GM23338 (cell line): ENCODE measurements around the gene AGAP3. TPM values are rescaled to one million over a fixed set of nuclear protein-coding genes. Genes with fewer than 3 reads are reported as not detected.

Source experiments
- ATAC-seq: fragments of 200-7000 bp; cut with Tn5 transposase; 3 replicates; pipeline ENCODE4 v1.9.1; 2020
- DNase-seq: peaks from one replicate; pipeline ENCODE4 v3.0.0-alpha.2; 2015; ENCODE audit warnings: low spot score
- H2AFZ ChIP-seq: fragments of 200-600 bp; sonication (generic); 2 replicates; pipeline ENCODE4 v1.8.0; 2016; ENCODE audit warnings: antibody characterized with exemption, mild to moderate bottlenecking, moderate library complexity
- H3F3A ChIP-seq: fragments of 200-600 bp; sonication (generic); replicated peaks from 2 replicates; pipeline ENCODE4 v1.8.0; 2017; ENCODE audit warnings: antibody characterized with exemption, mixed run types, low read depth
- H3K27ac ChIP-seq: fragments of 200-600 bp; sonication (generic); 2 replicates; pipeline ENCODE4 v1.6.1; 2016; ENCODE audit warnings: low read depth
- H3K27me3 ChIP-seq: fragments of 200-600 bp; sonication (generic); 2 replicates; pipeline ENCODE4 v1.8.0; 2016; ENCODE audit warnings: mild to moderate bottlenecking, mixed run types, moderate library complexity; ENCODE audit not compliant: insufficient read depth
- H3K36me3 ChIP-seq: fragments of 200-600 bp; sonication (generic); 2 replicates; pipeline ENCODE4 v1.8.0; 2016; ENCODE audit warnings: mild to moderate bottlenecking; ENCODE audit not compliant: insufficient read depth
- H3K4me1 ChIP-seq: fragments of 200-600 bp; sonication (generic); 2 replicates; pipeline ENCODE4 v1.8.0; 2016; ENCODE audit warnings: mild to moderate bottlenecking, moderate library complexity; ENCODE audit not compliant: insufficient read depth
- H3K4me2 ChIP-seq: fragments of 200-600 bp; sonication (generic); 2 replicates; pipeline ENCODE4 v1.7.1; 2017; ENCODE audit warnings: mixed run types
- H3K4me3 ChIP-seq: fragments of 200-600 bp; sonication (generic); 2 replicates; pipeline ENCODE4 v1.6.1; 2016; ENCODE audit warnings: mixed run types
- H3K79me2 ChIP-seq: fragments of 200-600 bp; sonication (generic); replicated peaks from 2 replicates; pipeline ENCODE4 v1.8.0; 2017; ENCODE audit warnings: mild to moderate bottlenecking; ENCODE audit not compliant: insufficient read depth
- H3K9me2 ChIP-seq: fragments of 200-600 bp; sonication (generic); 2 replicates; pipeline ENCODE4 v1.8.0; 2017; ENCODE audit not compliant: insufficient read depth
- H4K20me1 ChIP-seq: fragments of 200-600 bp; sonication (generic); replicated peaks from 2 replicates; pipeline ENCODE4 v1.8.0; 2017; ENCODE audit warnings: mild to moderate bottlenecking; ENCODE audit not compliant: insufficient read depth
- H3K27ac Mint-ChIP-seq: 2 replicates; pipeline ENCODE4 v1.8.0; 2020; ENCODE audit warnings: inconsistent platforms, mild to moderate bottlenecking, moderate library complexity, mixed read lengths
- H3K27me3 Mint-ChIP-seq: 3 replicates; pipeline ENCODE4 v1.8.0; 2022; ENCODE audit warnings: low read depth, mild to moderate bottlenecking, moderate library complexity, mixed read lengths, inconsistent platforms; ENCODE audit not compliant: insufficient read depth, poor library complexity
- H3K36me3 Mint-ChIP-seq: 3 replicates; pipeline ENCODE4 v1.8.0; 2021; ENCODE audit warnings: low read depth, mild to moderate bottlenecking, inconsistent platforms, moderate library complexity, mixed read lengths
- H3K4me1 Mint-ChIP-seq: 3 replicates; pipeline ENCODE4 v1.8.0; 2020; ENCODE audit warnings: mild to moderate bottlenecking, inconsistent platforms, mixed read lengths
- H3K4me3 Mint-ChIP-seq: 3 replicates; pipeline ENCODE4 v1.8.0; 2021; ENCODE audit warnings: moderate library complexity, mild to moderate bottlenecking, inconsistent platforms, mixed read lengths
- H3K9me3 Mint-ChIP-seq: 3 replicates; pipeline ENCODE4 v1.8.0; 2020; ENCODE audit warnings: moderate library complexity, mild to moderate bottlenecking, inconsistent platforms, mixed read lengths
- CREB1 ChIP-seq: fragments of 250-450 bp; sonication (Bioruptor Pico); IDR thresholded peaks from 2 replicates; pipeline ENCODE4 v1.5.0; 2020; ENCODE audit warnings: low read depth, mild to moderate bottlenecking, moderate library complexity
- CTCF ChIP-seq, 2 experiments: fragments of 200-600 bp in 1 of 2; sonication (generic) in 1 of 2; conservative IDR thresholded peaks; 2 replicates each; pipeline versions ENCODE4 v1.5.1 to v1.6.1; 2016 to 2017; ENCODE audit warnings: antibody characterized with exemption in 2 of 2, low read depth in 2 of 2, mild to moderate bottlenecking in 2 of 2, moderate library complexity in 1 of 2
- ETS1 ChIP-seq: IDR thresholded peaks from 2 replicates; pipeline ENCODE4 v1.6.1; 2016; ENCODE audit warnings: antibody characterized with exemption
- EZH2 ChIP-seq: fragments of 200-600 bp; sonication (generic); IDR thresholded peaks from one replicate; pipeline ENCODE4 v1.8.0; 2017; ENCODE audit warnings: antibody characterized with exemption, mild to moderate bottlenecking, low read depth; ENCODE audit not compliant: unreplicated experiment
- EZH2phosphoT487 ChIP-seq: fragments of 200-600 bp; sonication (generic); IDR thresholded peaks from one replicate; pipeline ENCODE4 v1.8.1; 2018; ENCODE audit warnings: antibody characterized with exemption; ENCODE audit not compliant: unreplicated experiment
- JUNB ChIP-seq: IDR thresholded peaks from one replicate; pipeline ENCODE4 v1.6.1; 2016; ENCODE audit warnings: antibody characterized with exemption; ENCODE audit not compliant: unreplicated experiment
- NANOG ChIP-seq: IDR thresholded peaks from 2 replicates; pipeline ENCODE4 v1.6.1; 2016; ENCODE audit warnings: antibody characterized with exemption, borderline replicate concordance
- POLR2AphosphoS5 ChIP-seq: IDR thresholded peaks from 2 replicates; pipeline ENCODE4 v1.6.1; 2016; ENCODE audit warnings: antibody characterized with exemption, low read depth
- REST ChIP-seq: IDR thresholded peaks from one replicate; pipeline ENCODE4 v1.6.1; 2018; ENCODE audit warnings: antibody characterized with exemption; ENCODE audit not compliant: unreplicated experiment
- STAT1 ChIP-seq: IDR thresholded peaks from one replicate; pipeline ENCODE4 v1.6.1; 2016; ENCODE audit warnings: antibody characterized with exemption; ENCODE audit not compliant: unreplicated experiment
- ZNF114 ChIP-seq: fragments of 250-450 bp; sonication (Bioruptor Pico); IDR thresholded peaks from 2 replicates; pipeline ENCODE4 v1.5.0; 2020; ENCODE audit warnings: mild to moderate bottlenecking, moderate library complexity
- ZNF331 ChIP-seq: fragments of 250-450 bp; sonication (Bioruptor Pico); IDR thresholded peaks from 2 replicates; pipeline ENCODE4 v1.5.0; 2020; ENCODE audit warnings: low read depth, mild to moderate bottlenecking, moderate library complexity
- ZNF462 ChIP-seq: fragments of 250-450 bp; sonication (Bioruptor Pico); IDR thresholded peaks from 2 replicates; pipeline ENCODE4 v1.5.0; 2020; ENCODE audit warnings: mild to moderate bottlenecking, moderate library complexity
- polyA plus RNA-seq: library from polyadenylated mRNA; unstranded; fragments of >200 nt; fragmentation: Nextera tagmentation; extraction: Ambion mirVana; gene quantifications from 2 replicates; pipeline ENCODE4 v1.2.1, GENCODE V29; 2016
- total RNA-seq: library from RNA; depleted of rRNA; stranded (reverse); fragments of >200 nt; shearing (Covaris generic); gene quantifications from 2 replicates; pipeline ENCODE4 v1.2.3, GENCODE V29; 2014

The AGAP3 gene
- total and polyA plus RNA-seq, 2 experiments from 2014 or later = 24.0 to 39.2 TPM

- H3K4me2 ChIP-seq = peak overlapping the region; percentile 74
- no peaks in the 10 kb centered on the region for H3K9me2 ChIP-seq
- H3K36me3 ChIP-seq = no peaks in the 10 kb centered on the region
- H3K4me1 ChIP-seq = peaks cover 23% of the 10 kb centered on the region
- H2AFZ ChIP-seq = no peak overlapping the region
- peaks cover 7% of the 10 kb centered on the region for H4K20me1 ChIP-seq
- no peak overlapping the region for H3K27ac ChIP-seq
- Mint-ChIP-seq H3K27me3 (peaks cover 19% of the 10 kb centered on the region), H3K9me3 (no peaks in the 10 kb centered on the region), H3K27ac (no peak overlapping the region), H3K4me3 (no peak overlapping the region; the same call in 2 of the 3 replicates), H3K36me3 (peaks cover 19% of the 10 kb centered on the region), H3K4me1 (peaks cover 49% of the 10 kb centered on the region)
- DNase-seq = no peak
- peaks cover 20% of the 10 kb centered on the region for H3K27me3 ChIP-seq
- ATAC-seq = peak; percentile 4
- H3F3A ChIP-seq = 0 out of 2 replicates have a peak, but pooled peaks cover 2% of the 10 kb centered on the region
- TF ChIP-seq ZNF331 (CRISPR knock-in tag) (no peak), EZH2phosphoT487 (no peak), ZNF114 (no peak), JUNB (no peak), POLR2AphosphoS5 (no peak), ZNF462 (CRISPR knock-in tag) (no peak), EZH2 (no peak), STAT1 (no peak), ETS1 (no peak), REST (no peak), CTCF (conservative IDR thresholded peaks at IDR 0.05; ENCODE audit: low read depth in 2 of 2) (no peak), NANOG (no peak), CREB1 (CRISPR knock-in tag) (no peak)
- H3K4me3 ChIP-seq = peak overlapping the region; percentile 41
- H3K79me2 ChIP-seq = no peaks in the 10 kb centered on the region
Observed at GRCh38 chr7:151137791-151138152, 51.5 kb downstream of the AGAP3 start.
